HG02970 (cell line): Measurements from ENCODE around the gene CRTAP.
"Not testable (repeated sequence)": the region's sequence is repeated elsewhere in the genome, so short reads cannot be mapped to it uniquely, and the experiment has no call there.

ENCODE experiments used
- ATAC-seq: cut with Tn5 transposase; IDR thresholded peaks from one replicate; pipeline ENCODE4 v1.9.1; 2021; ENCODE audit warnings: mild to moderate bottlenecking, moderate library complexity, moderate number of reproducible peaks; ENCODE audit not compliant: unreplicated experiment, low FRiP score

The CRTAP gene

GRCh38 chr3:33171580-33171979 is 57.8 kb downstream of the CRTAP start:
- no peak for ATAC-seq

GRCh38 chr3:33173103-33173502 is 59.3 kb downstream of the CRTAP start:
- ATAC-seq = no peak

DNA sequence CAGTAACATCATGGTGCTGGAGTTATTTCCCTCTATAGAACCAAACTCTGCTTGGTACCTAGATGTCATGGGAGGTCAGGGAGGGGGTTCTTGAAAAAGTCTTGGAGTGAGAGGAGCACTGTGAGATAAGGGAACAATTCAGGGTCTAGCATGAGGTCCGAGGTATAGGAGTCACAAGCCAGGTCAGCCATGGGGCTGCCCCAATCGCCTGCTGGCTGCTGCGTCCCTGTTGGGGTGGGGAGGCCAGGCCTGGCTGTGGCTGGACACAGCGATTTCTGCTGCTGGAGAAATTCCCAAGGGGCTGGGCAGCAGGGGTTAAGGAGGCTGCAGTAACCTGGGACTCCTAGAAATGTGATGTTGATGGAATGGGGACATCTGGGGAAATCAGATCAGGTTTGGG is 59.9 kb downstream of the CRTAP start:
- no peak for ATAC-seq

- ATAC-seq = no peak
Measured at GRCh38 chr3:33174095-33174494, 60.3 kb downstream of the CRTAP start.

DNA sequence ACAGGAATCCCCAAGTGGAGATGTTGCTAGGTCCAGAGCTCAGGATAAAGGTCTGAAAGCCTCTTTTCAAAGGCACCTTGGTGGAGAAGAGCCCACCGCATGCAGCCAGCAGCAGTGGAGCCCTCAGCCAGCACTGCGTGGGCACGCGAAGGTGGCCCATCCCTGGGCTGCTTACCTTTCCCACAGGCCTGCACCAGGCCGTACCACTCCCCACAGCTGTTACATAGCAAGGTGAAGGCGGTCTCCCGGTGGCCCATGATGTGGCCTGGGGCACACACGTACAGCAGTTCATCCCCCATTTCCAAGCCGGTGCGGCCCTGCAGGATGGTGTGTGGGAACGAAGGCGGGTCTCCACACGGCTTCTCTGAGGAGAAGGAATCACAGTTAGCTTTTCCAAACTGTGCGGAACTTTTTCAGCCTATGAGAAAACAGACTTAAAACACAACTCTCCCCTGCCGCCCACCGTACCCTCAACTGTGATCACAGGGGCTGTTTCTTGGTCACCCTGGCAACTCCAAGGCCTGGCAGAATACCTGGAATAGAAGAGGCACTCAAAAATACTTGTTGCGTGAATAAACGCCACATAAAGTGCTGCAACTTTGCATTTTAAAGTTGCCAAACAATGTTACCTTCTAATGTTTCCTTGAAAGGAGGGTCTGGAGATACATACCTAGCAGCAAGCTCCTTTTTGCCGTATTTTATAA is 61.0 kb downstream of the CRTAP start:
- no peak for ATAC-seq

DNA sequence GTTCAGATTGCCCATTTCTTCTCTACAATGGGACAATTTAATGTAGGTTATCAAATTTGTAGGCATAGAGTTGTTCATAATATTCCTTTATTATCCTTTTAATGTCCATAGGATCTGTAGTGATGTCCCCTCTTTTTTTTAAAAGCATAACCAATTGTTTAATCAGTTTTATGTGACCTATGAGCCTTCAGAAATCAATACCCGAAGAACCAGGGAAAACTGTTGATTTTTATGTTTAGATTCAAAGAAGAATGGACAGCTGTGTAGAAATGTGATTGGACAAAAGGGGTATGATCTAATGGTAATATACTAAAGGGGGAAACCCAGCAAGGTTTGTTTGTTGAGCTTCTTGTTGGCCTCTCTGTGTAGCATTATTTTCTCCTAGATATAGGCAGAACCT is 65.3 kb downstream of the CRTAP start:
- no peak for ATAC-seq

- no peak for ATAC-seq
Measured at GRCh38 chr3:33181229-33181628, 67.4 kb downstream of the CRTAP start.

DNA sequence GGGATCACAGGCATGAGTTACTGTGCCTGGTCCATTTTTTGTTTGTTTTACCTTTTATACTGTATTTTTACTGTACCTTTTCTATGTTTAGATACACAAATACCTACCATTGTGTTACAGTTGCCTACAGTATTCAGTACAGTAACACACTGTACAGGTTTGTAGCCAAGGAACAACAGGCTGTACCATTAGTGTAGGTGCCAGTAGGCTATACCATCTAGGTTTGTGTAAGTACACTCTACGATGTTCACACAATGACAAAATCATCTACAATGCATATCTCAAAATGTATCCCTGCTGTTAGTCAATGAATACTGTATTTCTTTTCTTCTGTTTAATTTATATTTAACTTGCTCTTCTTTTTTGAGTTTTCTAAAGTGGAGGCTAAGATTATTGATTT is 67.8 kb downstream of the CRTAP start:
- ATAC-seq = not testable (repeated sequence)

GRCh38 chr3:33184863-33185262 is 71.0 kb downstream of the CRTAP start:
- ATAC-seq = no peak

DNA sequence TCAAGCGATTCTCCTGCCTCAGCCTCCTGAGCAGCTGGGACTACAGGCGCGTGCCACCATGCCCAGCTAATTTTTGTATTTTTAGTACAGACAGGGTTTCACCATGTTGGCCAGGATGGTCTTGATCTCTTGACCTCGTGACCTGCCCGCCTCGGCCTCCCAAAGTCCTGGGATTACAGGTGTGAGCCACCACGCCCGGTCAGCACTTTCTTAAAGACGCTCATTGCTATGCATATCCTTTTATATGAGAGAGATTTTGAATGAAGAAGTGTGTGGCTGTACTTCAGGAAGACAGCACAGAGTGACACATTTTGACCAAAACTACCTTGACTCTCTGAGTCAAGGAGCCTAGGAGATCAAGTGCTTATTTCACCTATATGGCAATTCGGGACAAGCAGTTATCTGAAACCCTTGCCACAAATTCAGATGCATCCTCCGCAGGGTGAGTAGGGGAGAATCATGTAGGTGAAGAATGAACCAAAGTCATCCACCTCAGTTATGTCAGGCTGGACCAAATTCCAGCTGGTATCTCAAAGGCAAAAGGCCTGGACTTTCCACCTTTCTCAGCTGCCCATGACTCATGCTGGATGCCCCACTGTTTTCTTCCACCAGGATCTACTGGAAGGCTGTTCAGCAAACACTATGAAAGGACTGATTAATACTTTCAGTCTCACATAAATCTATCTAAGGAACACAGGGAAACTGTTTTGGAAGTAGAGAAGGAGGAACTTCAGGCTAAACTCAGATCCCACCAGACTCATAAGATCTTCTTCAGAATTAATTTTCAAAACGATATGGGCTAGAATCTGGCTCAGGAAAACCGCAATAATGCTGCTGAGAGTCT is 72.9 kb downstream of the CRTAP start:
- ATAC-seq = no peak

- no peak for ATAC-seq
Measured at GRCh38 chr3:33187368-33187634, 73.5 kb downstream of the CRTAP start.

- ATAC-seq = no peak
Measured at GRCh38 chr3:33194303-33194702, 80.5 kb downstream of the CRTAP start.

DNA sequence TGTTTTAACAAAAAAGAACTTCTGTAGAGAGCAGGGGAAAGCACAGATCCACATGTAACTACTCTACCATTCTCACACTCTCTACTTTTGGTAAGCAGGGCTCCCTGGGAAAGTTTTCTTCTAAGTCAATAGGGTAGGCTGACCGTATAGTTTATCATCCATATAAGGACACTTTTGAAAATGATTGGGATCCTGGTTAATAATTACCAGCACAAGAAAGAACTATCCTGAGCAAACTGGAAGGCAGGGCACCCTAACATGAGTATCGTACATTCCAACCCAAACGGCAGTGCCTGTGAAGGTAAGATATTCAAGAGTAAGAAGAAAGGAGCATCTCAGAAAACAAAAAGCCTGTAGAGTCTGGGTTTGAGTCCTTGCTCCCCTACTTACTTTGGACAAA is 82.7 kb downstream of the CRTAP start:
- ATAC-seq = no peak
